Omental fat pad (tissue), 4 donors: Measurements from ENCODE around the gene THOP1. TPM values are rescaled to one million over a fixed set of nuclear protein-coding genes. Genes with fewer than 3 reads are reported as not detected.

ENCODE experiments used
- ATAC-seq: fragments of 150-250 bp; one replicate; pipeline ENCODE4 v1.9.1; 2016; ENCODE audit warnings: mild to moderate bottlenecking, moderate library complexity; ENCODE audit not compliant: low FRiP score
- DNase-seq: peaks from one replicate; pipeline ENCODE4 v3.0.0-alpha.2; 2019; ENCODE audit warnings: low spot score
- total RNA-seq, 4 donors: library from RNA; depleted of rRNA; stranded (reverse); fragments of >200 nt; gene quantifications; one replicate each; pipeline ENCODE4 v1.1.0, GENCODE V29; 2016
- TF ChIP-seq, protein P1 (sequence below), 3 donors: fragments of 450-650 bp; IDR thresholded peaks; one replicate each; pipeline ENCODE4 v1.5.1; 2016 to 2017; ENCODE audit warnings: antibody characterized with exemption in 3 of 3, mild to moderate bottlenecking in 3 of 3, moderate library complexity in 2 of 3

Gene THOP1
- total RNA-seq, 4 donors from 2014 or later, result 27.4 to 50.2 (median 31.9) TPM

DNA sequence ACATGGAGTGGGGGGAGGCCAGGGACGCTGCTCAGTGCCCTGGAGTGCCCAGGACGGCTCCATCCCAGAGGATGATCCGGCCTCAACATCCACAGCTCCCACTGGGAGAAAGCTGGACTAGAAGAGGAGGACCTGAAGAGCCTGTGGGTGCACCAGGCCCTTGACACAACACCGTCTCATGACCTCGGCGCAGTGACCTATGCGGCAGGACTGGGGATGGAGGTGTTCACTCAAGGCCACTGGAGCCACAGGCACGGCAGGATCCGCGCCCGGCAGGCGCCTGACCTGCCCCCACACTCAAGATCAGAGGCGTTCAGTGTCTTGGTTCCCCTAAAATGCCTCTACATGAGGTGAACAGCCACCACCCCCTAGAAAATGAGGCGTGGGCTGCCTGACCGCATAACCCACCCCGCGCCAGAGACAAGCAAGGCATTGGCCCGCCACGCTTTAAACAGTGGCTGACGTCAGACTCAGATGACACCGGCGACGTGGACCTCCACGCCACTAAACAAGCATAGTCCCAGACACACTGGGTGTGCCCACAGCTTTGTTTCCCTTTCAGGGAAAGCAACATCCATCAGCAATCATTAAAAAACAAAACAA is 10.2 kb upstream of the THOP1 start:
- TF ChIP-seq, protein P1, sequence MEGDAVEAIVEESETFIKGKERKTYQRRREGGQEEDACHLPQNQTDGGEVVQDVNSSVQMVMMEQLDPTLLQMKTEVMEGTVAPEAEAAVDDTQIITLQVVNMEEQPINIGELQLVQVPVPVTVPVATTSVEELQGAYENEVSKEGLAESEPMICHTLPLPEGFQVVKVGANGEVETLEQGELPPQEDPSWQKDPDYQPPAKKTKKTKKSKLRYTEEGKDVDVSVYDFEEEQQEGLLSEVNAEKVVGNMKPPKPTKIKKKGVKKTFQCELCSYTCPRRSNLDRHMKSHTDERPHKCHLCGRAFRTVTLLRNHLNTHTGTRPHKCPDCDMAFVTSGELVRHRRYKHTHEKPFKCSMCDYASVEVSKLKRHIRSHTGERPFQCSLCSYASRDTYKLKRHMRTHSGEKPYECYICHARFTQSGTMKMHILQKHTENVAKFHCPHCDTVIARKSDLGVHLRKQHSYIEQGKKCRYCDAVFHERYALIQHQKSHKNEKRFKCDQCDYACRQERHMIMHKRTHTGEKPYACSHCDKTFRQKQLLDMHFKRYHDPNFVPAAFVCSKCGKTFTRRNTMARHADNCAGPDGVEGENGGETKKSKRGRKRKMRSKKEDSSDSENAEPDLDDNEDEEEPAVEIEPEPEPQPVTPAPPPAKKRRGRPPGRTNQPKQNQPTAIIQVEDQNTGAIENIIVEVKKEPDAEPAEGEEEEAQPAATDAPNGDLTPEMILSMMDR (IDR thresholded peaks at IDR 0.05), result no peak
- ATAC-seq, result peak; percentile 17
- DNase-seq, result no peak

DNA sequence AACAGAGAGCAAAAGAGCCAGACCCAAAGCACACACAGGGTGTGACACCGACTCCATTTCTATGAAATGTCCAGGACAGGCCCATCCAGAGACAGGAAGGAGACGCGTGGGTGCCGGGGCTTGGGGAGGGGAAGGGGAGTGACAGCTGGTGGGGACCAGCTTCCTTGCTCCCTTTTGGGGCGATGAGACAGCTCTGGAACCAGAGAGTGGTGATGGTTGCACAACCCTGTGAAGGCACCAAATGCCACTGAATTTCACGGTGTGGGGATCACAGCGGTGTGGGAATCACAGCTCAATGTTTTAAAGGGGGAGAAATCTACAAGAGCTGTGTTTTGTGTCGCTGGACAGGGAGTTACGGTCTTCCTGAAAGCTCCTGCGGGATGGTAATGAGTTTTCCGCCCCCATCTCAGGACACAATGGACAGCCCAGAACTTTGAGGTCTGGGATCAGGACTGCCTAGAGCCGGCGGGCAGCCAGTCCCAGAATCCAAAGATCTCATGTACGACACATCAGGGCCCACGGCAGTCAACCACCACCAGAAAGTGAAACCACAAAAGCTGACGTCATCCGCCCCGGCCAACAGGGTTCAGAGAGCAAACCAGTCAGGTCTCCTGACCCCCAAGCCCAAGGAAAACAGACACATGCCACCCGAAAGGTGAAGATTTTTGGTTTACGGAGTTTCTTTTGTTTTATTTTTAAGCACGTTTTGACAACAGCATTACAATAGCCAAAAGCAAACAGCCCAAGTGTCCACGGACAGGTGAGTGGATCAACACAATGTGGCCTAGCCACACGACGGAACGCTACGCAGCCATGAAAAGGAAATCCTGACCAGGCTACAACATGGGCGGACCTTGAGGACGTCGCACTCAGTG is 9.5 kb upstream of the THOP1 start:
- ATAC-seq (peak; percentile 9), DNase-seq (no peak)
- TF ChIP-seq, protein P1 (IDR thresholded peaks at IDR 0.05), result no peak

DNA sequence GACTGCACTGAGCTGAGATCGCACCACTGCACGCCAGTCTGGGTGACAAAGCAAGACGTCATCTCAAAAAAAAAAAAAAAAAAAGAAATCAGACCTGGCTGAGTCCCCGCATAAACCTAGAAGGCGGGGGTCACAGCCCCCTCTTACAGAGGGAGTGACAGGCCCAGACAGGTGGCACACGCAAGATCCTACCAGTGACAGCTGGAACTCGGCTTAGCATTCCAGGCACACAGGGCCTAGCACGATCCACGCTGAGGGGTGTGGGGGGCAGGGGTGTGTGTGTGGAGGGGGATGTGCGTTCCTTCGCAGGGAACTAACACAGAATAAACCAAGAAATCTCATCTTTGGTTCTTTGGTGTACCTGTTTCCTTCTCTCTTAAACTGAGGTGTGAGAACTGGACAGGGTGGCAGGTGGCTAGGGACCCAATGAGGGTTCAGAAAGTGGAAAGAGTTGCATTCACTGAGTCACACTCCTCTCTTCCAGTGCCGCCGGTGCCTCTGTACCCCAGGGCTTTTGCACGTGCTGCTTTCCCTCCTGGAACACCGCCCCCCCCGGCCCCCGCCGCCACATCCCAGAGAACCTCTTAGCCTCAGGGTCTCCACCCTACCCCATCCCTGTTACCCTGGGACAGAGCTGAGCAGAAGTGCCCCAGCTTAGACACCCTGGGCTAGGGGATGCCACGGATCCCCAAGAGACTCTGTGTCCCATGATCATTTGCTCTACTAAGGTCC is 7.2 kb upstream of the THOP1 start:
- DNase-seq, result no peak
- ATAC-seq, result no peak
- TF ChIP-seq, protein P1 (IDR thresholded peaks at IDR 0.05), result no peak

DNA sequence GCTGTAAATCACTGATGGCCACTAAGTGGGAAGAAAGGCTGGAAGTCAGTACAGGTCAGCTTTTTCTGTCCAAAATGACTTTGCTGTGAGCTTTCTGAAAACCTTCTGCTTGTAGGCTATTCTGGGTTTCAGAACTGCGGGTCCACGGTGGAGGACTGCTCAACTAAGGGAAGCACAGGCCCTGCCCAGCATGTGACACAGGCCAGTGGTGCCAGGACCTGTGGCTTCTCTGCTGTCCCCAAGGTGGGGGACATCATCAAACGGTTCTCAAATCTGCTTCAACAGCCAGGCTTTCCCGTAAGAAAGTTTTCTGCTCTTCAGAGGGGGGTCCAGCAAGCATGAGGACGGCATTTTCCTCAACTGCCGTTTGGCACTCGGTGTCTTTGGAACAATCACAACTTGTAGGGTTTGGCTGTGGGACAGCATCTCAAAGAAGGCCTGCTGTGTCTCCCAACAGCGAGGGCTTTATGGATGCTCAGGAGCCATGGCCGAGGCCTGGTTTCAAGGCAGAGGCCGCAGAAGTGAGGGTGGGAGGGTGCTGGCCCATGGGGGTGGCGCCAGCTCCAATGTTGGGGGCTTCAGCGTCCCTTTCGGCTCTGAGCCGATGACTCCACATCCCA is 6.1 kb upstream of the THOP1 start:
- ATAC-seq (no peak), DNase-seq (no peak)
- TF ChIP-seq, protein P1 (IDR thresholded peaks at IDR 0.05), result no peak

DNA sequence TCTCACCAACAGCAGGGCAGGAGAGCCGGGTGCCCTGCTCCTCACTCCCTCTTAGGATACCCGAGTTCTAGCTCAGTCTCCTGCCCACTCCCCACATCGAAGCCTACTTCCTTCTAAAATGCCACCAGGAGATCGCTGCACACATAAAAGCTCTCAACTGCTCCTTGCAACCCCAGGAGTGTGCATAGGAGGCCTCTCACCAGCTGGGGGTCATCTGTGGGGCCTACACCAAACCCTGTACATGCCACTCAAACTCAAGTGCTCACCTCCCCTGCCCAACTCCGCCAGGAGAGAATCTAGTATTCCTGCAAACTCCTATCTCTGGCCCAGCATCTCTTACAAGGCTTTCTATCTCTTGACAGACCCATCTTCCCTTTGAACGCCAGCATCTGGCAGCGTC is 5.0 kb upstream of the THOP1 start:
- TF ChIP-seq, protein P1 (IDR thresholded peaks at IDR 0.05), result no peak
- ATAC-seq, result no peak
- no peak for DNase-seq

DNA sequence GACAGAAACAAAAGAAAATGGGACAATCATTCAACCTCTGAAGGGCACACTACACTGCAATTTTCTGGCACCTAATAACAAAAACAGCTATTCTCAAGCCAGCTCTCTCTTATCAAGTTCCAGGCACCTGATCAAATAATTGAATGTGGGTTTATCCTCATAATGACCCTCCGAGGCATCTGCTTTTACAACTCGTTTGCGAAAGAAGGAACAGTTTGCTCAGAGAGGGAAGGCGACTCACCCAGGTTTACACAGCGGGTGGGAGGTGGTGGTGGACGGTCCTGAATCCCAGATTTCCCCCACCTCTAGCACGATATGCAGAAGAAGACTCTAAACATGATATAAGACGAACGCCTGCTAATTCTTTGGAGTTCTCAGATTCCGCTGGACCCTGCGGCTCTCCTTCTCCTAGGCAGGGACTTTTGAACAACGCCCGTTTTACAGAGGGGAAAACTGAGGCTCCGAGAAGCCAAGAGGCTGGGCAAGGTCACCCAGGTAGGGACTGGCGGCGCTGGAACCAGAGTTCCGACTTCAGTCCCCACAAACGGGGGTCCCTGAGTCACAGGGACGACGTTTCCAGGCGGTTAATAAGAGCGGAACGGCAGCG is 2.9 kb upstream of the THOP1 start:
- ATAC-seq (no peak), DNase-seq (no peak)
- TF ChIP-seq, protein P1 (IDR thresholded peaks at IDR 0.05), result no peak
